Measurements from ENCODE around the gene TAS2R16.

Gene TAS2R16

DNA sequence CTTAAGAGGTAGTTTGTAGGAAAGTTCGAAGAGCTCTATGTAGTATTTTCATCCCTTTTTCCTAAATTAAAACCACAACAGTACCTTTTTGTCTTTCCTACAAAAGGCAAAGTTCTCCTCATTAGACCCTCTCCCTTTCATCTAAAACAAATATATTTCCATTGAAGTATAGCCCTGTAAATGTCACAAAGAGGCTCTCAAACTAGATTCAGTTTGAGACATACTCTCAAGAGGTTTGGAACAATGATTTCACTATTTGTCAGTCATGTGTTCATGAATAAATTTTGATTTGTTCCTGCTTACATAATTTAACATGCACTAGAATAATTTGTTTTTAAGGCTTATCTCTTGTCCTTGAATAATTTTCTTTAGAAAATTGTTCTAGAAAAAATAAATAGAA lies 12.2 kb downstream of the TAS2R16 start:
- no peak overlapping the region for H3K23ac ChIP-seq (ENCODE audit: low read length)
- no peak overlapping the region for H4K91ac ChIP-seq (ENCODE audit: low read depth, low read length)
- no peaks in the 10 kb centered on the region for H3K27me3 ChIP-seq (ENCODE audit: insufficient read depth, low read length)
- no peak overlapping the region for H3K4me2 ChIP-seq (ENCODE audit: low read length)
- no peak overlapping the region for H3K14ac ChIP-seq (ENCODE audit: low read length)
- no peak overlapping the region for H3K9ac ChIP-seq (ENCODE audit: low read length)
- no CpG with 5 or more reads among the region's 1 CpG for WGBS (ENCODE audit: extremely low coverage, insufficient coverage, insufficient read length)
- no peak overlapping the region for H3K4ac ChIP-seq (ENCODE audit: low read depth, low read length)
- H2BK120ac ChIP-seq (ENCODE audit: insufficient read depth, low read length, poor library complexity), result no peak overlapping the region
- no peaks in the 10 kb centered on the region for H3K36me3 ChIP-seq (ENCODE audit: control insufficient read depth in 1 of 2, insufficient read depth in 2 of 2, low read length in 2 of 2)
- no peak overlapping the region for H2AK5ac ChIP-seq (ENCODE audit: low read length)
- H4K12ac ChIP-seq (ENCODE audit: low read depth, low read length), result no peak overlapping the region
- no peaks in the 10 kb centered on the region for H3K9me3 ChIP-seq (ENCODE audit: insufficient read depth, low read depth, low read length)
- H2BK12ac ChIP-seq (ENCODE audit: low read length), result no peak overlapping the region
- H3K4me1 ChIP-seq (ENCODE audit: control insufficient read depth in 1 of 2, insufficient read depth in 2 of 2, low read length in 2 of 2), result no peaks in the 10 kb centered on the region
- DNase-seq, result no peak
- no peak overlapping the region for H2BK5ac ChIP-seq (ENCODE audit: low read depth, low read length, poor library complexity)
- H3K18ac ChIP-seq (ENCODE audit: low read length), result no peak overlapping the region
- H3K27ac ChIP-seq (ENCODE audit: low read depth, low read length), result no peak overlapping the region
- no peaks in the 10 kb centered on the region for H3K79me1 ChIP-seq (ENCODE audit: low read length)
- no peak overlapping the region for H2AFZ ChIP-seq (ENCODE audit: insufficient read depth, low read length, poor library complexity)
- H3K4me3 ChIP-seq (ENCODE audit: low read depth, low read length), result no peak overlapping the region
- H3K79me2 ChIP-seq (ENCODE audit: control insufficient read depth, insufficient read depth, low read length, poor library complexity), result no peaks in the 10 kb centered on the region
- no peak overlapping the region for H4K8ac ChIP-seq (ENCODE audit: low read depth, low read length)

DNA sequence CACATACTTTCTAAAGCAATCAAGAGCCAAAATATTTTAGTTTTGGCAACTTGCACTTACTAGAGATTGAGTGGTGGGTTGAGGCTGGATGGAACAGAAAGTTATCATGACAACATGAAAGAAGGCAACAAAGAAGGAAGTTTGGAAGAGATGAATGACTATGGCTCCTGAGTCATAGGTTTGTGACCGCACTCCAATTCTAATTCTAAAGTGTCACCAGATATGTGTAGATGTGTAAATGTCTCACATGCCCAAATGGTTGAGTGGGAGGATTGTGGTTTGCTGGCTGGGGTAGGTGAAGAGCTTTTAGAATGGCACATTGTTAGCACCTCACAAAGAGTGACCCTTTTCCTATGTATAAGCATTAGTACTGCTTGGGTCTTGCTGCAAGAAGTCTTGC lies 20.2 kb downstream of the TAS2R16 start:
- H3K14ac ChIP-seq (ENCODE audit: low read length), result no peak overlapping the region
- no peaks in the 10 kb centered on the region for H3K27me3 ChIP-seq (ENCODE audit: insufficient read depth, low read length)
- WGBS (ENCODE audit: extremely low coverage, insufficient coverage, insufficient read length), result no CpG with 5 or more reads among the region's 1 CpG
- no peak overlapping the region for H4K91ac ChIP-seq (ENCODE audit: low read depth, low read length)
- no peak overlapping the region for H3K4me2 ChIP-seq (ENCODE audit: low read length)
- no peak overlapping the region for H3K27ac ChIP-seq (ENCODE audit: low read depth, low read length)
- no peaks in the 10 kb centered on the region for H3K36me3 ChIP-seq (ENCODE audit: control insufficient read depth in 1 of 2, insufficient read depth in 2 of 2, low read length in 2 of 2)
- H3K79me2 ChIP-seq (ENCODE audit: control insufficient read depth, insufficient read depth, low read length, poor library complexity), result no peaks in the 10 kb centered on the region
- no peak overlapping the region for H2BK12ac ChIP-seq (ENCODE audit: low read length)
- H2BK120ac ChIP-seq (ENCODE audit: insufficient read depth, low read length, poor library complexity), result no peak overlapping the region
- H3K4me3 ChIP-seq (ENCODE audit: low read depth, low read length), result no peak overlapping the region
- H3K18ac ChIP-seq (ENCODE audit: low read length), result no peak overlapping the region
- no peaks in the 10 kb centered on the region for H3K79me1 ChIP-seq (ENCODE audit: low read length)
- no peak overlapping the region for H2AFZ ChIP-seq (ENCODE audit: insufficient read depth, low read length, poor library complexity)
- H3K9ac ChIP-seq (ENCODE audit: low read length), result no peak overlapping the region
- H2BK5ac ChIP-seq (ENCODE audit: low read depth, low read length, poor library complexity), result no peak overlapping the region
- H4K8ac ChIP-seq (ENCODE audit: low read depth, low read length), result no peak overlapping the region
- H2AK5ac ChIP-seq (ENCODE audit: low read length), result no peak overlapping the region
- H4K12ac ChIP-seq (ENCODE audit: low read depth, low read length), result no peak overlapping the region
- H3K4ac ChIP-seq (ENCODE audit: low read depth, low read length), result no peak overlapping the region
- H3K4me1 ChIP-seq (ENCODE audit: control insufficient read depth in 1 of 2, insufficient read depth in 2 of 2, low read length in 2 of 2), result no peaks in the 10 kb centered on the region
- H3K9me3 ChIP-seq (ENCODE audit: insufficient read depth, low read depth, low read length), result no peaks in the 10 kb centered on the region
- DNase-seq, result no peak
- H3K23ac ChIP-seq (ENCODE audit: low read length), result no peak overlapping the region

DNA sequence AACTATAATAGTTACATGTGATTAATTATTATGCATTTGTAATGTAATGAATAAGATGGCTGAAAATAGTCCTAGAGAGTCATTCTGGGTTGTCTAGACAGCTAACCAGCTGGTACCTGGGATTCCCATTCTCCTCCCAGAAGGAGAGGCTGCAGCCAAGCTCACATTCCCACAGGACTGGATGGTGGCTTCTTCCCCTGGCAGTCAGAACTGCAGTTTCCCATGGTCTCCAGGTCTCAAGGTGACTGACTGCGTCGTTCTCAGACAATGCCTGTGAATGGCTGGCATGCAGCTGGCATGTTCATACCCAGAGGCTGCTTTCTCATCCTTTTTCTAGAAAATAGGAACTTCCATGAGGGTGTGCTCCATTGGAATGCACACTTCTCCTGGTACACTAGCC lies 21.3 kb downstream of the TAS2R16 start:
- Histone ChIP-seq H3K9me3 (ENCODE audit: insufficient read depth, low read depth, low read length) (no peaks in the 10 kb centered on the region), H3K27me3 (ENCODE audit: insufficient read depth, low read length) (no peaks in the 10 kb centered on the region), H2BK5ac (ENCODE audit: low read depth, low read length, poor library complexity) (no peak overlapping the region), H2AK5ac (ENCODE audit: low read length) (no peak overlapping the region), H3K4ac (ENCODE audit: low read depth, low read length) (no peak overlapping the region), H3K79me2 (ENCODE audit: control insufficient read depth, insufficient read depth, low read length, poor library complexity) (no peaks in the 10 kb centered on the region), H3K23ac (ENCODE audit: low read length) (no peak overlapping the region), H3K14ac (ENCODE audit: low read length) (no peak overlapping the region), H3K4me2 (ENCODE audit: low read length) (no peak overlapping the region), H3K4me1 (ENCODE audit: control insufficient read depth in 1 of 2, insufficient read depth in 2 of 2, low read length in 2 of 2) (no peaks in the 10 kb centered on the region), H4K12ac (ENCODE audit: low read depth, low read length) (no peak overlapping the region), H3K27ac (ENCODE audit: low read depth, low read length) (no peak overlapping the region), H3K4me3 (ENCODE audit: low read depth, low read length) (no peak overlapping the region), H2BK12ac (ENCODE audit: low read length) (no peak overlapping the region), H2AFZ (ENCODE audit: insufficient read depth, low read length, poor library complexity) (no peak overlapping the region), H3K9ac (ENCODE audit: low read length) (no peak overlapping the region), H3K18ac (ENCODE audit: low read length) (no peak overlapping the region), H3K36me3 (ENCODE audit: control insufficient read depth in 1 of 2, insufficient read depth in 2 of 2, low read length in 2 of 2) (no peaks in the 10 kb centered on the region), H4K91ac (ENCODE audit: low read depth, low read length) (no peak overlapping the region), H3K79me1 (ENCODE audit: low read length) (no peaks in the 10 kb centered on the region), H4K8ac (ENCODE audit: low read depth, low read length) (no peak overlapping the region), H2BK120ac (ENCODE audit: insufficient read depth, low read length, poor library complexity) (no peak overlapping the region)
- DNase-seq, result no peak
- WGBS (ENCODE audit: extremely low coverage, insufficient coverage, insufficient read length), result no CpG with 5 or more reads among the region's 2 CpGs

DNA sequence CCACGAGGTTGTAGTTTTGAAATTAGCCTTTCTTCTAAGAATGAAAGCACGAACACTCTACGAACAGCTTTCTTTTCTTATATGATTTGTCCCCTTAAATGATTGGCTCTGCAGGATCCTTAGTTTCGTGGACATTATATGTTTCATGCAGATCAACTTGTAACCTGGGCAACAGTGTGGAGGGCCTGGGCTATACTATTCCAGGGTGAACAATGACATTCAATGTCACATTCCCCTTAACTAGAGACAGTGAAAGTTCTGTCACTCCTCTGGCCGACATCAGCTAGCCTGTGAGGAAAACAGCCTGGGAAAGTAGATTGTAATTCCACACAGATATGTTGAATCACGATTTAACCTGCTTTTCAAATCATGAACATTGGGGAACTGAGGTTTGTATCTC lies 23.4 kb downstream of the TAS2R16 start:
- Histone ChIP-seq H4K8ac (ENCODE audit: low read depth, low read length) (no peak overlapping the region), H2BK12ac (ENCODE audit: low read length) (no peak overlapping the region), H3K9me3 (ENCODE audit: insufficient read depth, low read depth, low read length) (no peaks in the 10 kb centered on the region), H3K4me2 (ENCODE audit: low read length) (no peak overlapping the region), H2BK5ac (ENCODE audit: low read depth, low read length, poor library complexity) (no peak overlapping the region), H3K18ac (ENCODE audit: low read length) (no peak overlapping the region), H3K4me1 (ENCODE audit: control insufficient read depth in 1 of 2, insufficient read depth in 2 of 2, low read length in 2 of 2) (no peaks in the 10 kb centered on the region), H2AK5ac (ENCODE audit: low read length) (no peak overlapping the region), H3K79me2 (ENCODE audit: control insufficient read depth, insufficient read depth, low read length, poor library complexity) (no peaks in the 10 kb centered on the region), H4K12ac (ENCODE audit: low read depth, low read length) (no peak overlapping the region), H3K23ac (ENCODE audit: low read length) (no peak overlapping the region), H3K14ac (ENCODE audit: low read length) (no peak overlapping the region), H3K9ac (ENCODE audit: low read length) (no peak overlapping the region), H3K27ac (ENCODE audit: low read depth, low read length) (no peak overlapping the region), H3K4me3 (ENCODE audit: low read depth, low read length) (no peak overlapping the region), H2BK120ac (ENCODE audit: insufficient read depth, low read length, poor library complexity) (no peak overlapping the region), H3K36me3 (ENCODE audit: control insufficient read depth in 1 of 2, insufficient read depth in 2 of 2, low read length in 2 of 2) (no peaks in the 10 kb centered on the region), H3K4ac (ENCODE audit: low read depth, low read length) (no peak overlapping the region), H2AFZ (ENCODE audit: insufficient read depth, low read length, poor library complexity) (no peak overlapping the region), H3K79me1 (ENCODE audit: low read length) (no peaks in the 10 kb centered on the region), H3K27me3 (ENCODE audit: insufficient read depth, low read length) (no peaks in the 10 kb centered on the region), H4K91ac (ENCODE audit: low read depth, low read length) (no peak overlapping the region)
- WGBS (ENCODE audit: extremely low coverage, insufficient coverage, insufficient read length), result no CpG with 5 or more reads among the region's 6 CpGs
- DNase-seq, result no peak

Measured in trophoblast cell (in vitro differentiated cells and primary cell).